ENCODE results near the gene NR3C2.
"Not testable (repeated sequence)": the region's sequence is repeated elsewhere in the genome, so short reads cannot be mapped to it uniquely, and the experiment has no call there.

Gene NR3C2

DNA sequence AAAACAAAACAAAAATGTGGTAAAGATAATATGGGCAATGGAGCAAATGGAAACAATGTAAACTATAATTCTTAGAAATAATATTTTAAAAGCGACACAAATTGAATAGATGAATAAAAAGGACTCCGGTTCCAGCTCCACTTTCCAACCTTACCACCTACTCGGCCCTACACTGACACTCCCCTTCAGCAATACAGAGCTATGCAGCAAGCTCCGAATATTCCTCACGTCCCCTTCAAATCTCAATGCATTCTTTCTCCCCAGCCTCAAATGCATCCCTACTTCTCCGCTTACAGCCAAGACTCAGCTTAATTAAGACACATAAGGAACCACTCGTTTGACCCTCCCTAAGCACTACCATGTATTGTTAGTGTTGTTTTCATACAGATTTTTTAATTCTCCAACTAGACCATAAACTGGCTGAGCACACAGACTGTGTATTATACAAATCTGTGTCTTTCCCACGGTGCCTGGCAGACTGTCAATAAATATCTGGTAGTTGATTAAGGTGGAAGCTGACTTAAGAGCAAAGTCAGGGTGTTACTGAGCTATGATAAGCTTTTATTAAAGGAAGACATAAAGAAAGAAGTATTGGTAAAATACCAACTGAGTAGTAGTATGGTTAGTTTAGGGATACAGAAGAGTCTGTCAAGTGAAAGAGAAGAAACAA, 219.1 kb downstream of the NR3C2 start:
- DNase-seq (ENCODE audit: low read depth in 4 of 4, low spot score in 1 of 4) = no peak

DNA sequence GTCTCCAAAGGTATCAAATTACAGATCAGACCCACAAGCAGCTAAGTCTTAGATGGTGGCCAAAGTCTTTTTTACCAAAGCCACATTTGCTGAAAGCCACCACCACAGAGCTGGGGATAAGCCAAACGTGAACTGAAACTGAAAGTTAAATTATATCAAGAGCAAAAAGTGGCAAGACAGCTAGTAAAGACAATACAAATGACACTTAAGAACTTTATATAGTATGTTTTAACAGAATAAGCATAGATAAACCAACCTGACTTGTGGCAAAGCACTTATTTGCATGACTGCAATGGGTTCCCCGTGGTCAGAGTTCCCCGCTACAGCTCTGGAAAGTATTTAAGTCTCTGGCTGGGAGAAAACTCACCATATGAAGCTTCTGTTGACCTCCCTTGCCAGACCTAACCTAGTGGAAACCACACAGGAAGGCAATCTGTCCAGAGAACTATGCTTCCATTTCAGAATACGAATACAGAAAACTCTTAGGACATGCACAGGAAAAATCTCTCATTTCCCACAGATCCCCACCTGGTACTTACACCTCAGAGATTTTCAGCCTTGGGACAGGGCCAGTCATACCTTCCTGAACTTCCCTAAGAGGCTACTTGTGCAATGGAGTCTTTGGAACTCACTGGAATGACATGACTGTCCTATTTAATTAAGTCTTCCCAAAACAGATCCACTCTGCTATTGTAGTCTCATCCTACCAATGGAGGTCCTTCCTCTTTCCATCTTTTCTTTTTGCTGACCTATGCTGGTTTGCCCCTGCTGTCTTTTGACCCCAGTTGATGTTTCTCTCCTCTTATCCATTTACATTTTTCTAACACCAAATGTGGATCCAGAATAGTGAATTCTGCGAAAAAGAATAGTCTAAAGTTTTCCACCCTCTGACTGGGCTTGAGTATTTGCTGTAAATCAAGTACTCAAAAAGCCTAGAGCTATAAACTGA, 225.1 kb downstream of the NR3C2 start:
- DNase-seq (ENCODE audit: low read depth in 4 of 4, low spot score in 1 of 4) = no peak

DNA sequence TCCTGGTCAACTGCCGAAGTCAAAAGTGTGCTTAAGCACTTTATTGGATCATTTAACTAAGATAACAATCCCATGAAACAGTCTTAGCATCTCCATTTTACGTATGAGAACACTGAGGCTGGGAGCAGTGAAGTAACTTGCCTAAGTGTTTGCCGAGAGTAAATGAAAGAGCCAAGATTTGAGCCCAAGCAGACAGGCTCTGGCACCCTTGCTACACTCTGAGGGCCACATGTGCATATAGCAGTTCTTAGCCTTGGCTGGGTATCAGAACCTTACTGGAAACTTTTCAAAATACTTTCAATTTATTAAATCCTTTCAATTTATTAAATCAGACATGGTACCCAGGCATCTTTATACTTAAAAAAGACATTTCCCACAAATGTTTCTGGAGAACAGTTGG, 225.9 kb downstream of the NR3C2 start:
- DNase-seq (ENCODE audit: low read depth in 4 of 4, low spot score in 1 of 4) = no peak

DNA sequence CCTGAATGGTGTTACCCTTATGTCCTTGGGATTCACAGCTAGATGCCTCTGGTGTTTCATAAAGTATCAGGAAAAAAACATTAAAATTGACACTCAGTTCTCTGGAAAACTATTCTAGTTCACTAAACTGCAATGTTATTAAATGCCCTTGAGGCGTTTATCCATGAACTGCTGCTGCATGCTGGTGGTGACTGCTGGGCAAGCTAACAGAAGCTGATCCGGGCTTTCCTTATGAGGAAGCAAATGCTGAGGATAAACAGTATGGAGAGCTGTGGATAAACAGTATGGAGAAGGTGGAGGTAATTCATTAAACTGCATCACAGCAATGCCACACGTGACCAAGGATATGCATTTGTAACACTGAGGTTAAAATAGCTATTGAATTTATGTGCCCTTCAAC, 227.0 kb downstream of the NR3C2 start:
- no peak for DNase-seq (ENCODE audit: low read depth in 4 of 4, low spot score in 1 of 4)

DNA sequence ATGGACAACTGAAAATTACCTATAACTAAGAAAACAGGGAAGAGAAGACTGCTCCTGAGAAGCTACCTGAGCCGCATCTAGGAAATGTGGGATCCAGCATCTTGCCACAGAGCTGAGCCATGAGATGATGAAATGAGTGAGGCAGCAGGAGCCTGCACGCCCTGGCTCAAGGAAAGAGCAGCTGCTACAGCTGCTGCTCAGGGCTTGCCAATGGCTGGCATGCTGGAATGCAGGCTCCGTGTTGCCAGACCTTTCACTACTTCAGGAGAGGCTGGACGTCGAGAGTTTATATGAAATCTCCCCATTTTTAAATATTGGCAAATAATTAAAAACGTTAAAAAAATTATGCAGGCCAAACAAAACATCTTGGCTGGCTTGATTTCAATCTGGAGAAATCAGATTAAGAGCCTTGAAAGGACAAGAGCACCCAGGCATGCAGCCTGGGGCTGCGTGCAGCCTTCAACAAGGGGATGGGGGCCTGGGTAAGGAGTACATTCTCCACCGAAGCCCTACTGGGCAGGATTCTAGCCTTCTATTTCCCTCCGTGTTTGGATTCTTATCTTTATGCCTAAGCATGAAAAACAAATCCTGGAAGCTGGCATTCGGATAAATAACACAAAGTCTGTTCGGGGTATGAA, 227.6 kb downstream of the NR3C2 start:
- no peak for DNase-seq (ENCODE audit: low read depth in 4 of 4, low spot score in 1 of 4)

DNA sequence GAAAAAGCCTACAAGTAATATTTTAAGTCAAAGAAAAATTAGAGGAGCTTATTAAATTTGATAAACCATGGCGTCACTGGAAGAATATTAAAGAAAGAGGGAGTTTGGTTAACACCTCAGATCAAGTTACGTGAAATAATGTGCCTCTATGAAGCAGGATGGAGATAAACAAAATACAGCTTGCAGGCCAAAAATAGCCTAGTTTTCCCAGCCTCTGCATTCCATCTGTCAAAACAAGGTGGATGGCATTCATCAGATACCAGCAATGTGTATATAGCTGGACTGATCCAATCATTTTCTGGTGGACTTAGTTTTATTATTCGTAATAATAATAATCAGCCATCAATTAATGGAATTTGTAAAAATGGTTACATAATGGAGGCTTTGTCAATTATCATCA, 230.7 kb downstream of the NR3C2 start:
- no peak for DNase-seq (ENCODE audit: low read depth in 4 of 4, low spot score in 1 of 4)

DNA sequence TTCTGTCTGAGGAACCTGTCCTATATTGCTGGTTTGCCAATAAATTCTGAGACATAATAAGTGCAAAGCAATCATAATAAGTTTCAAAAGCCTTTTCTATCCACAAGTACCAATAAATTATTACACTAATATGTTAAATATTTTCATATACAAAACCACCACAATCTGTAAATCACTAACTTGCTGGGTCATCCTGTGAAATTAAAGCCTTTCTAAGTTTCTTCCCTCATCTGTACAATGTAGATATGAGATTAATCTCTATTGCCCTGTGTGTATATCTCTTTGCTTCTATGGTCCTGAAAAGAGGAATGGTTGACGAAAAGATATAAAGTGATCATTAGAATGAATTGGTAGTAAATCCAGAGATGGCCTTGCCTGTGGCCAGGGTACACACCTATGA, 231.6 kb downstream of the NR3C2 start:
- no peak for DNase-seq (ENCODE audit: low read depth in 4 of 4, low spot score in 1 of 4)

DNA sequence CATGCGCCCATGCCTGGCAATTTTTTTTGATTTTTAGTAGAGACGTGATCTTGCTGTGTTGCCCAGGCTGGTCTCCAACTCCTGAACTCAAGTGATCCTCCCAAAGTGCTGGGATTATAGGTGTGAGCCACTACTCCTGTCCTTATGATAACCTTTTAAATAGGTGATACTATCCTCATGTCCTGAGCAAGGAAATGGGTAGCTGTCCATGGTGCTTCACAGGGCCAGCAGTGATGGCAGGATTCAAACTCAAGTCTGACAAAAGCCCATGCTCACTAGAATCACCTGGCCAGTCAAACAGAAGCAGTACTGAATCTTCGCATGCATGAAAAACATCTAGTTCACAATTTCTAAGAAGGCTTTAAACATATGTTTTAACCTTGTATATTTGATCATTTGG, 235.1 kb downstream of the NR3C2 start:
- no peak for DNase-seq (ENCODE audit: low read depth in 4 of 4, low spot score in 1 of 4)

DNA sequence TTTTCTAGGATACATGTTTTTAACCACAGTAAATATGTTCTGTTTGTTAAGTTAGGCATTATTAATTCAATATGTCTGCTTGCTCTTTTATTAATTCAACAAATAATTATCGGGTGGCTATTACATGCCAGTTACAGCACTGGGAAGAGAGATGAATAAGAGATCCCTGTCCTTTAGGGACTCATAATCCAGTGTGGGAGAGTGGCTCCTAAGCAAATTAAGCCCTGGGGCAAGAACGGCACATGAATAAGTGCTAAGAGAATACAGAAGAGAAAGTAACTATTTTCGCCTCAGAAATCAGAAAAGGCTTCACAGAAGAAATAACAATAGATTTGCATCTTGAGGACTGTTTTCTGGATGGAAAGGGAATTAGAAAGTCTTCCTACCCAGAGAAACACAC, 236.7 kb downstream of the NR3C2 start:
- no peak for DNase-seq (ENCODE audit: low read depth in 4 of 4, low spot score in 1 of 4)

DNA sequence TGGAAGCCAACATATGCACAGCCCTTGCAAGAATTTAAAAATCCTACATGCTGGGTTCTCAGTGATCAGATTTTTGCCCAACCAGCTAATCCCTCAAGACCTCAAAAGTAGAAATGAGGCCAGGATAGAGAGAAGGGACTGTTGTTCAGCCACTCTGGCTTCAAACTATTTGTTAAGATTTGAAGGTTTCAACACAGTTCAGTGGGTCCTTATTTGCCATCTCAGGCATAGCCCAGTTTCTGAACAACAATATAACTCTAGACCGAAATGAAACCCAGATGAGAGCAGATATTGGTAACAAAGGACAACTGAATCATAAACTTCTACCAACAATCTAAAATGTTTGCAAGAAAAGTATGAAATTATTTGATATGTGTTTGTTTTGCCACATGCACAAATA, 237.3 kb downstream of the NR3C2 start:
- no peak for DNase-seq (ENCODE audit: low read depth in 4 of 4, low spot score in 1 of 4)

DNA sequence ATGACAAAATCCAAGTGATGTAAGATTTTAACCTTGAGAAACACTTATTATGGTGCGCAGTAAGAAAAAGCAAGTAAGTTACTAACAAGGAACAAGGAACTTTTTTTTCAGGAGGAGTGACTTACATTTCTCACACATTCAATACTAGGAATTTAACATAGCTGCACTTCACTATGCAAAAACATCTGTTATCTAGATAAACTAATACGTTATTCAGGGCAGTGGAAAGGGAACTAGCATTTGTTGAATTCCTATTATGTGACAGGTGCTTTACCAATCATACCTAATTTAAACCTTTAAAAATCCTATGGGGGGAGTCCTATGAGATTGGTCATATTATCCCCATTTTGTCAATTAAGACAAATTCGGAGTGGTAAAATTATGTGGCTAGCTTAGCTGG, 238.0 kb downstream of the NR3C2 start:
- DNase-seq (ENCODE audit: low read depth in 4 of 4, low spot score in 1 of 4) = no peak

DNA sequence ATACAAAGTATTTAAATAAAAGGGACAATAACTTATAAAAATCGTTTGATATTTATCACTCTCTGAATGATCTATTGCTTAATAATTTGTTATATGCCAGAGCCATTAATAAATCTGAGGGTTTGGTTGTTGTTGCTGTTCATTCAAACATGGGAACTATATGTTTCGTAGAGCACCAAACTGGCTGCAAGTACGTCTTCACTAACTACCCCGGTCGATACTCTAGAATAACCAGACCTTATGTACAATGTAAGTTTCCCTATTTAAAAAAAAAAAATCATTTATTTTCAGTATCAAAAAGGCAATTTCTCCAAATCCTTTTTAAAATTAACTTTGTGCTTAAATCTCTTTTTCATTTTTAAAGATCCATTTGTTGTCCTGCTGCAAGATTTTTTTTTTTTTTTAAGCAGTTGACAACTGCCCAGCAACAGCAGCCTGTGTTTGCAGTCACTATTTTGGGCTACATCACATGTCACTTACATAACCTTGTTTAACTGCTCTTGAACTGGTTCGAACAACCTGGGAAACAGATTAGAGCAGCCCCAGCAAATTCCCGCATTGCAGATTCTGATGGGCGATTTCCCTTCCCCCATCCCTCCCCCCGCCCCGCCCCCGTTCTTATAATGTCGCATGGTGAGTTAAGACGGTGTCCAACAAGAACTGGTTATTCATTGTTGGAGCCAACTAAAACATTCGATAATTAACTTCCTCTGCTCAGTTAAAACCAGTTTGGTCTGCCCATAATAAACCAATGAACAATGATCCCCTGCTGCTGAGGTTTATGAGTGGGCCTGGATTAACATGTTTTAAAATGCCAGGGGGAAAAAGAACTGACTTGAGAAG, 238.9 kb downstream of the NR3C2 start:
- DNase-seq (ENCODE audit: low read depth in 4 of 4, low spot score in 1 of 4) = no peak

DNA sequence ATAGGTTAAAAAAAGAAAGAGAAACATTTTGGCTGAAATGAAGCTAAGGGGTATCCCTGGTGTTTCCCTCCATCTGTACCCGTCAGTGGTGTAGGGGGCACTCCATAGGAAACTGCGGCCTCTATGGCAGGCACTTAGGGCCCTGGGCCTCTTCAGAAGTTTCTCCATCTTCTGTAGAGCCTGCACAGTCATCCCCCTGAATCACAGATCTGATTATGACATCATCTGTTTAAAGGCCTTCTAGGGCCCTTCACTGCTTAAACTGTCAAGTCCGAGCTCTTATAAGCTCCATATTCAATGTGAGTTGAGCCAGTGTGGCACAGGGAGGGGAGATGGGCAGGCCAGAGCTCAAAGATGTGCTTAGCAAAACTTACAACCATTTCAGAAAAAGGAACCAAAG, 241.3 kb downstream of the NR3C2 start:
- DNase-seq (ENCODE audit: low read depth in 4 of 4, low spot score in 1 of 4) = no peak

DNA sequence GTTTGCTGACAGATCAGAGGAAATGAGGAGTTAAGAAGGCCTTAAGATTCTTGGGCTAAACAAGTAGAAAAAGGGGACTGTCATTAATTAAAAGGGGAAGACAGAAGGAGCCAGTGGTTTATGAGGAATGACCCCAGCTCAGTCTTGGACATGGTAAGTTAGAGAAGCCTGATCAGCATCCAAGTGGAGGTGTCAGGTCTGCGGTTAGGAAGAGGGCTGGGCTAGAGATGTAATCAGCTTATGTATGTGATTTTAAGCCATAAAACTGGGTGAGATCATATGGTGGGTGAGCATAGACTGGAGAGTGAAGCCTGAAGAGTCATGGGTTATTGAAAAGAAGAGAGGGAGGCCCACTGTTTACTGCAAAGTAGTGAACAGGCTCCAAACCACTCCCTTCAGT, 246.1 kb downstream of the NR3C2 start:
- DNase-seq (ENCODE audit: low read depth in 4 of 4, low spot score in 1 of 4) = no peak

DNA sequence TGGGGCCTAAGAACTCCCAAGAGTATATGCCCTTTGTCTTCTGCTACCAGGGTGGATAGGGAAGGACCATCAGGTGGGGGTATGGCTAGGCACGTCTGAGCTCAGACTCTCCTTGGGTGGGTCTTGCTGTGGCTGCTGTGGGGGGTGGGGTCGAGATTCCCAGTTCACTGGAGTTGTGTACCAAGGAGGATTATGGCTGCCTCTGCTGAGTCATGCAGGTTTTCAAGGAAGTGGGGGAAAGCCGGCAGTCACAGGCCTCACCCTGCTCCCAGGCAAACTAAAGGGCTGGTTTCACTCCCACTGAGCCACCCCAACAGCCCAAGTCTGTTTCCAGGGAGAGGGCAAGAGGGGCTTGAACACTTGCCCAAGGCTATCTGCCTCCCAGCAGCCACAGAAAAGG, 249.7 kb downstream of the NR3C2 start:
- no peak for DNase-seq (ENCODE audit: low read depth in 4 of 4, low spot score in 1 of 4)

DNA sequence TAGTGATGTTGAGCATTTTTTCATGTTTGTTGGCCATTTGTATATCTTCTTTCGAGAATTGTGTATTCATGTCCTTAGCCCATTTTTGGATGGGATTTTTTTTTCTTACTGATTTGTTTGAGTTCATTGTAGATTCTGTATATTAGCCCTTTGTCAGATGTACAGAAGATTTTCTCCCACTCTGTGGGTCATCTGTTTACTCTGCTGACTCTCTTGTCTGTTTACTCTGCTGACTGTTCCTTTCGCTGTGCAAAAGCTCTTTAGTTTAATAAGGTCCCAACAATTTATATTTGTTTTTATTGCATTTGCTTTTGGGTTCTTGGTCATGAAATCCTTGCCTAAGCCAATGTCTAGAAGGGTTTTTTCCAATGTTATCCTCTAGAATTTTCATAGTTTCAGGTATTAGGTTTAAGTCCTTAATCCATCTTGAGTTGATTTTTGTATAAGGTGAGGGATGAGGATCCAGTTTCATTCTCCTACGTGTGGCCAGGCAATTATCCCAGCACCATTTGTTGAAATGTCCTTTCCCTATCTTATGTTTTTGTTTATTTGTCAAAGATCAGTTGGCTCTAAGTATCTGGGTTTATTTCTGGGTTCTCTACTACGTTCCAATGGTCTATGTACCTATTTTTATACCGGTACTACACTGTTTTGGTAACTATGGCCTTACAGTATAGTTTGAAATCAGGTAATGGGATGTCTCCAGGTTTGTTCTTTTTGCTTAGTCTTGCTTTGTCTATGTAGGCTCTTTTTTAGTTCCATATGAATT, 254.6 kb downstream of the NR3C2 start:
- DNase-seq (ENCODE audit: low read depth in 4 of 4, low spot score in 1 of 4) = not testable (repeated sequence)

DNA sequence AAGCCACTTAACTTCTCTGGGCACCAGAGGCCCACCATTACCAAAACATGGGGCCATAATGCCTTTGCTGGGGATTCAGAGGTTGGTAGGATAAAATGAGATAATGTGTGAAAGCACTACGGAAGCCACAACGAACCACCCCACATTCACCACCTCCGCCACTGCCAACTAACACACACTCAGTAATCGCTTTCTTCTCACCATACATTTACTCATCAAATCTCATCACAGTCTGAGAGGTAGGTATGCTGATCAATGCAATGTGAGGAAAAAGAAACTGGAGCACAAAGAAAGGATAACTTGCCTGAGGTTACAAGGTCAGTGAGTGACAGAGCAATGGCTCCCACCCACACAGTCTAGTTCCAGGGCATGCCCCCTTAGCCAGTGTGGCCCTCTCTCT, 257.3 kb downstream of the NR3C2 start:
- no peak for DNase-seq (ENCODE audit: low read depth in 4 of 4, low spot score in 1 of 4)

DNA sequence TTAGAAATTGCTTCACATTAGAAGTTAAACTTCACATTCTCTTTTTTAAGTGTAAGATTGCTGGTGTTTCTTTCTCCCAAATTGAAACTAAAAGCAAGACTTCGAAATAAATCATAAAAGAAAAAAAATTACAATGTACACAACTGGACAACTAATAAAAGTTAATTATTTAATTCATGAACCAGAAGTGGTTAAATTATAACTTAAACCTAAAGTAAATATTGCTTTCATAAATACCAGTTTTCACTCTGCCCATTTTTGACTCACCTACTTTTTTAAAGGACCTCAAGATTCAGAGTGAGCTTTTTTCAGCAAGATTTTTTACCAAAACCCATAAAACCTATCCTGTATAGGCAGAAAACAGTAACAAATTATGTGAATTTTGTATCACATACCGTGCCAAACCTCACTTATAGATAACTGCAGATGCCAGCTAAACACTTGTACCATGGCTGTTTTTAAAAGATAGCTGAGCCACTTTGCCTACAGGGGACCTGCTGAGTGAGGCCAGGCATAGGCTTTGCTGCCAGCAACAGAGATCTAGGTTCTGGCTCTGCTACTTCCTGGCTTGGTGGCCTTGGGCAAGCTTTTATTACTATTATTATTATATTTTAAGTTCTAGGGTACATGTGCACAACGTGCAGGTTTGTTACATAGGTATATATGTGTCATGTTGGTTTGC, 259.8 kb downstream of the NR3C2 start:
- no peak for DNase-seq (ENCODE audit: low read depth in 4 of 4, low spot score in 1 of 4)

DNA sequence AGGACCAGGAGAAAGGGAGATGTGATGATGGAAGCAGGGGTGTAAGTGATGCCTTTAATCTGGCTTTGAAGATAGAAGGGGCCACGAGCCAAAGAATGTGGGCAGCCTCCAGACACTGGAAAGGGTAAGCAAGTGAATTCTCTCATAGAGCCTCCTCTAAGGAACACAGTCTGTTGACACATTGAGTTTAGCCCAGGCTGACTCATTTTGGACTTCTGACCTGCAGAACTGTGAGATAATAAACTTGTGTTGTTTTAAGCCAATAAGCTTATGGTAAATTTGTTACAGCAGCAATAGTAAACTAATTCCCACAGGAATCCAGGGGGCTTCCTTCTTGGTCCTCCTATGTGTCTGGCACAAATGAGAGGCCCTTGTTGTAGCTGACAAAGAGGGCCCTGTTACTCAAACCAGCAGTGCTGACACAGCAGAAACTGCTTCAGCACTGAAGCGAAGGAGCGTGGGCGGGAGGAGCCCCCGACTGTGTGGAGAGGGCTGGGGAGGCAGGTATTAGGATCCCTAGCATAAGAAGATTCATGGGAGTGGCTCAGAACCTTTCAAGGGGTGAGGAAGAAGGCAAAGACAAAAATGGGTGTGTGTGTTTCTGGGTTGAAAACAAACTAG, 268.7 kb downstream of the NR3C2 start:
- DNase-seq (ENCODE audit: low read depth in 4 of 4, low spot score in 1 of 4) = no peak

All from stimulated activated CD4-positive, alpha-beta T cell treated with anti-CD3 and anti-CD28 coated beads, Interleukin-1b, Interleukin-23, amount 100 ng/mL, for 24 hours (primary cell).